ENCODE measurements around the gene SLC25A20.
"Not testable (repeated sequence)": the region's sequence is repeated elsewhere in the genome, so short reads cannot be mapped to it uniquely, and the experiment has no call there.

SLC25A20 gene, protein sequence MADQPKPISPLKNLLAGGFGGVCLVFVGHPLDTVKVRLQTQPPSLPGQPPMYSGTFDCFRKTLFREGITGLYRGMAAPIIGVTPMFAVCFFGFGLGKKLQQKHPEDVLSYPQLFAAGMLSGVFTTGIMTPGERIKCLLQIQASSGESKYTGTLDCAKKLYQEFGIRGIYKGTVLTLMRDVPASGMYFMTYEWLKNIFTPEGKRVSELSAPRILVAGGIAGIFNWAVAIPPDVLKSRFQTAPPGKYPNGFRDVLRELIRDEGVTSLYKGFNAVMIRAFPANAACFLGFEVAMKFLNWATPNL

GRCh38 chr3:48898383-48899234, at the start of gene SLC25A20:
Gene SLC25A20, minus strand, starts transcription at chr3:48898882. Its CDS starts 88 bp downstream, at chr3:48898794.
- DNase-seq (ENCODE audit: low read depth in 3 of 3): peak; percentile 82 to 91 (median 84)

- DNase-seq (ENCODE audit: low read depth in 3 of 3): no peak
Measured at GRCh38 chr3:48945891-48946549, 47.3 kb upstream of the SLC25A20 start.

- DNase-seq (ENCODE audit: low read depth in 3 of 3): no peak
Measured at GRCh38 chr3:48945432-48945831, 46.8 kb upstream of the SLC25A20 start.

GRCh38 chr3:48938689-48939088, 40.0 kb upstream of the SLC25A20 start:
- DNase-seq (ENCODE audit: low read depth in 3 of 3): no peak

- DNase-seq (ENCODE audit: low read depth in 3 of 3): no peak
Measured at GRCh38 chr3:48938156-48938555, 39.5 kb upstream of the SLC25A20 start.

DNA sequence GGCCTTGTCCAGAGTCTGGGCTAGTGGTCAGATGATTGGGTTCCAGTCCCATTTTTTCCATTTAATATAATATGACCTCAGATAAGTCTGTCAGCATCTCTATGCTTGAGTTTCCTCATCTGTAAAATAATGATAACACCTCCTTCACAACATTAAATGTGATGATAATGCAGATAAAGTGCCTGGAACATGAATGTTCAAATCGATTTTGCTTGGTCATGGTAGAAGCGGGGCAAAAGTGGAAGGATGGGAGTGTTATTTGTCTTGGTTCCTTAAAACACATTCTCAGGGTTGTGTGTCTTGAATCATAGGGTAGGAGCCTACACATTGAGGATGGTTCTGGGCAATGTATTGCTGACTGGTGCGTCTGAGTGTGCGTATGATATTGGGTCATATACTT, 36.8 kb upstream of the SLC25A20 start:
- no peak for DNase-seq (ENCODE audit: low read depth in 3 of 3)

GRCh38 chr3:48934333-48934991, 35.8 kb upstream of the SLC25A20 start:
- DNase-seq (ENCODE audit: low read depth in 3 of 3): no peak

GRCh38 chr3:48931944-48932580, 33.4 kb upstream of the SLC25A20 start:
- DNase-seq (ENCODE audit: low read depth in 3 of 3): no peak

GRCh38 chr3:48930590-48930989, 31.9 kb upstream of the SLC25A20 start:
- no peak for DNase-seq (ENCODE audit: low read depth in 3 of 3)

- no peak for DNase-seq (ENCODE audit: low read depth in 3 of 3)
Measured at GRCh38 chr3:48929358-48930035, 30.8 kb upstream of the SLC25A20 start.

- DNase-seq (ENCODE audit: low read depth in 3 of 3): no peak
Measured at GRCh38 chr3:48928679-48929078, 30.0 kb upstream of the SLC25A20 start.

DNA sequence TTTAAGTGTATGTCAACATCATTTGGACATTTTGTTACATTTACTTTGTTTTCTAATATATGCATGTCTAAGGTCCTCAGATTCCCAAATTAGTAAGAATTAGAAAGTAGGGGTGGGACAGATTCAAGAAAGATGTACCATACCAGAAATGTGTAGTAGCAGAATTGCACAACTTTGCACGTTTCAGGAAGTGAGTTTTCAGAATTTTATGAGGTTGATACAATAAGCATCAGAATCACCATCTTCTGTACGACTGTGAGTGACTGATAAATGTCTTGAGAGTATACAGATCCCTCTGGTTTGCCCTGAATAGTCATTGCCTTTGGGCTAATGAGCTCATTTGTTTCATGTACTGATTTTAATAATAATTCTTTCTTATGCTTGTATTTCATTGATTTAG, 29.2 kb upstream of the SLC25A20 start:
- DNase-seq (ENCODE audit: low read depth in 3 of 3): no peak

GRCh38 chr3:48926425-48927392, 28.0 kb upstream of the SLC25A20 start:
- DNase-seq (ENCODE audit: low read depth in 3 of 3): no peak

- DNase-seq (ENCODE audit: low read depth in 3 of 3): peak; percentile 21 to 55 (median 41)
Measured at GRCh38 chr3:48919215-48920138, 20.8 kb upstream of the SLC25A20 start.

GRCh38 chr3:48918388-48919214, 19.9 kb upstream of the SLC25A20 start, which contains the start of gene ARIH2:
Gene ARIH2, plus strand, starts transcription at chr3:48918842. Its CDS starts 8,717 bp downstream, at chr3:48927559.
- peak; percentile 78 to 87 (median 79) for DNase-seq (ENCODE audit: low read depth in 3 of 3)

DNA sequence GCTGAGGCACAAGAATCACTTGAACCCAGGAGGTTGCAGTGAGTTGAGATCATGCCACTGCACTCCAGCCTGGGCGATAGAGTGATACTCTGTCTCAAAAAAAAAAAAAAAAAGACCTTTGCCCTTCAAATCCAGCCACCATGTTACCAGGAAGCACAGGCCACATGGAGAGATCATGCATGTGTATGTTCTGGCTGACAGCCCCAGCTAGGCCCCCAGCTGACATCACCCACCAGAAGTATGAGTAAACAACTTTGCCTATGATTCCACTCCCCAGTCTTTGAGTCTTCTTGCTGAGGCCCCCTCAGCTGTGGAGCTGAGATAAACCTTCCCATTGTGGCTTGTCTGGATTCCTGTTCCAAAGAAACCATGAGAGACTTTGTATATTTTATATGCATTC, 16.6 kb upstream of the SLC25A20 start:
- DNase-seq (ENCODE audit: low read depth in 3 of 3): no peak

DNA sequence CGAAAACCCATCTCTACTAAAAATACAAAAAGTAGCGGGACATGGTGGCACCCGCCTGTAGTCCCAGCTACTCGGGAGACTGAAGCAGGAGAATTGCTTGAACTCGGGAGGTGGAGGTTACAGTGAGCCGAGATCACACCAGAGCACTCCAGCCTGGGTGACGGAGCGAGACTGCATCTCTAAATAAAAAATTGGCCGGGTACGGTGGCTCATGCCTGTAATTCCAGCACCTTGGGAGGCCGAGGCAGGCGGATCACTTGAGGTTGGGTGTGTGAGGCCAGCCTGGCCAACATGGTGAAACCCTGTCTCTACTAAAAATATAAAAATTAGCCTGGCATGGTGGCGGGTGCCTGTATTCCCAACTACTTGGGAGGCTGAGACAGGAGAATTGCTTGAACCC, 8.3 kb upstream of the SLC25A20 start:
- not testable (repeated sequence) for DNase-seq (ENCODE audit: low read depth in 3 of 3)

All from stimulated activated CD4-positive, alpha-beta T cell treated with anti-CD3 and anti-CD28 coated beads, TNF-alpha, amount 100 ng/mL, for 24 hours (primary cell).